ENCODE data around the gene ZRANB1. TPM values are rescaled to one million over a fixed set of nuclear protein-coding genes. Genes with fewer than 3 reads are reported as not detected.

The ZRANB1 gene
- total RNA-seq, 3 donors from 2014 or later, result 12.4 to 13.3 (median 13.0) TPM

- Mint-ChIP-seq H3K36me3 (ENCODE audit: insufficient read depth) (no peaks in the 10 kb centered on the region), H3K9me3 (peaks cover 4% of the 10 kb centered on the region), H3K27me3 (ENCODE audit: low read depth) (no peaks in the 10 kb centered on the region), H3K4me1 (ENCODE audit: low read depth) (peaks cover 2% of the 10 kb centered on the region), H3K4me3 (no peak overlapping the region)
- DNase-seq (no peak), ATAC-seq (no peak)
Observed at GRCh38 chr10:125016123-125016522, 74.2 kb downstream of the ZRANB1 start.

GRCh38 chr10:125016611-125017202 is 74.8 kb downstream of the ZRANB1 start:
- ATAC-seq (no peak), DNase-seq (no peak)
- Mint-ChIP-seq H3K4me3 (no peak overlapping the region), H3K4me1 (ENCODE audit: low read depth) (peaks cover 2% of the 10 kb centered on the region), H3K36me3 (ENCODE audit: insufficient read depth) (no peaks in the 10 kb centered on the region), H3K27me3 (ENCODE audit: low read depth) (no peaks in the 10 kb centered on the region), H3K9me3 (peaks cover 4% of the 10 kb centered on the region)

- Mint-ChIP-seq H3K36me3 (ENCODE audit: insufficient read depth) (no peaks in the 10 kb centered on the region), H3K4me1 (ENCODE audit: low read depth) (peaks cover 2% of the 10 kb centered on the region), H3K4me3 (no peak overlapping the region), H3K9me3 (peaks cover 4% of the 10 kb centered on the region), H3K27me3 (ENCODE audit: low read depth) (no peaks in the 10 kb centered on the region)
- ATAC-seq, result no peak
- no peak for DNase-seq
Observed at GRCh38 chr10:125017547-125018298, 75.8 kb downstream of the ZRANB1 start.

GRCh38 chr10:125018576-125019143 is 76.7 kb downstream of the ZRANB1 start:
- Mint-ChIP-seq H3K4me3 (no peak overlapping the region), H3K9me3 (peaks cover 4% of the 10 kb centered on the region), H3K4me1 (ENCODE audit: low read depth) (peaks cover 2% of the 10 kb centered on the region), H3K36me3 (ENCODE audit: insufficient read depth) (no peaks in the 10 kb centered on the region), H3K27me3 (ENCODE audit: low read depth) (no peaks in the 10 kb centered on the region)
- DNase-seq, result no peak
- no peak for ATAC-seq

GRCh38 chr10:125020386-125020785 is 78.5 kb downstream of the ZRANB1 start:
- Mint-ChIP-seq H3K9me3 (peaks cover 4% of the 10 kb centered on the region), H3K27me3 (ENCODE audit: low read depth) (no peaks in the 10 kb centered on the region), H3K36me3 (ENCODE audit: insufficient read depth) (no peaks in the 10 kb centered on the region), H3K4me3 (no peak overlapping the region), H3K4me1 (ENCODE audit: low read depth) (peaks cover 2% of the 10 kb centered on the region)
- DNase-seq (no peak), ATAC-seq (no peak)

GRCh38 chr10:125020871-125021270 is 78.9 kb downstream of the ZRANB1 start:
- ATAC-seq (no peak), DNase-seq (no peak)
- Mint-ChIP-seq H3K27me3 (ENCODE audit: low read depth) (no peaks in the 10 kb centered on the region), H3K4me3 (no peak overlapping the region), H3K4me1 (ENCODE audit: low read depth) (no peaks in the 10 kb centered on the region), H3K36me3 (ENCODE audit: insufficient read depth) (no peaks in the 10 kb centered on the region), H3K9me3 (peaks cover 4% of the 10 kb centered on the region)

- Mint-ChIP-seq H3K9me3 (peaks cover 4% of the 10 kb centered on the region), H3K27me3 (ENCODE audit: low read depth) (no peaks in the 10 kb centered on the region), H3K4me1 (ENCODE audit: low read depth) (no peaks in the 10 kb centered on the region), H3K36me3 (ENCODE audit: insufficient read depth) (no peaks in the 10 kb centered on the region), H3K4me3 (no peak overlapping the region)
- ATAC-seq (no peak), DNase-seq (no peak)
Observed at GRCh38 chr10:125021686-125022344, 79.9 kb downstream of the ZRANB1 start.

GRCh38 chr10:125022671-125023070 is 80.7 kb downstream of the ZRANB1 start:
- Mint-ChIP-seq H3K36me3 (ENCODE audit: insufficient read depth) (no peaks in the 10 kb centered on the region), H3K27me3 (ENCODE audit: low read depth) (no peaks in the 10 kb centered on the region), H3K9me3 (peaks cover 4% of the 10 kb centered on the region), H3K4me1 (ENCODE audit: low read depth) (no peaks in the 10 kb centered on the region), H3K4me3 (no peak overlapping the region)
- ATAC-seq, result no peak
- no peak for DNase-seq

- Mint-ChIP-seq H3K4me1 (ENCODE audit: low read depth) (no peaks in the 10 kb centered on the region), H3K27me3 (ENCODE audit: low read depth) (no peaks in the 10 kb centered on the region), H3K9me3 (peaks cover 4% of the 10 kb centered on the region), H3K4me3 (no peak overlapping the region), H3K36me3 (ENCODE audit: insufficient read depth) (no peaks in the 10 kb centered on the region)
- DNase-seq (no peak), ATAC-seq (no peak)
Observed at GRCh38 chr10:125023255-125023654, 81.3 kb downstream of the ZRANB1 start.

GRCh38 chr10:125023862-125024496 is 82.1 kb downstream of the ZRANB1 start:
- Mint-ChIP-seq H3K4me3 (no peak overlapping the region), H3K36me3 (ENCODE audit: insufficient read depth) (no peaks in the 10 kb centered on the region), H3K9me3 (peaks cover 4% of the 10 kb centered on the region), H3K4me1 (ENCODE audit: low read depth) (no peaks in the 10 kb centered on the region), H3K27me3 (ENCODE audit: low read depth) (no peaks in the 10 kb centered on the region)
- no peak for DNase-seq
- ATAC-seq, result no peak

- no peak overlapping the region for H3K4me3 Mint-ChIP-seq
- no peak for ATAC-seq
- no peaks in the 10 kb centered on the region for H3K36me3 Mint-ChIP-seq (ENCODE audit: insufficient read depth)
- H3K27me3 Mint-ChIP-seq (ENCODE audit: low read depth), result no peaks in the 10 kb centered on the region
- H3K9me3 Mint-ChIP-seq, result peaks cover under 1% of the 10 kb centered on the region
- H3K4me1 Mint-ChIP-seq (ENCODE audit: low read depth), result no peaks in the 10 kb centered on the region
- DNase-seq, result no peak
Observed at GRCh38 chr10:125024497-125025234, 82.7 kb downstream of the ZRANB1 start.

- H3K4me3 Mint-ChIP-seq, result no peak overlapping the region
- H3K36me3 Mint-ChIP-seq (ENCODE audit: insufficient read depth), result no peaks in the 10 kb centered on the region
- no peaks in the 10 kb centered on the region for H3K27me3 Mint-ChIP-seq (ENCODE audit: low read depth)
- no peaks in the 10 kb centered on the region for H3K9me3 Mint-ChIP-seq
- DNase-seq (no peak), ATAC-seq (no peak)
- no peaks in the 10 kb centered on the region for H3K4me1 Mint-ChIP-seq (ENCODE audit: low read depth)
Observed at GRCh38 chr10:125025341-125025740, 83.4 kb downstream of the ZRANB1 start.

GRCh38 chr10:125026036-125026931 is 84.4 kb downstream of the ZRANB1 start:
- Mint-ChIP-seq H3K4me1 (ENCODE audit: low read depth) (no peaks in the 10 kb centered on the region), H3K36me3 (ENCODE audit: insufficient read depth) (no peaks in the 10 kb centered on the region), H3K9me3 (no peaks in the 10 kb centered on the region), H3K4me3 (no peak overlapping the region), H3K27me3 (ENCODE audit: low read depth) (no peaks in the 10 kb centered on the region)
- no peak for DNase-seq
- ATAC-seq, result no peak

Measured in activated T-cell treated with anti-CD3 and anti-CD28 coated beads, Interleukin-2, amount 50 U/mL, for 4 hours (primary cell).